ENCODE results near the gene ZNF638. TPM values are rescaled to one million over a fixed set of nuclear protein-coding genes. Genes with fewer than 3 reads are reported as not detected.

Gene ZNF638
- polyA plus RNA-seq, 2 donors = 42.4 to 102 TPM

DNA sequence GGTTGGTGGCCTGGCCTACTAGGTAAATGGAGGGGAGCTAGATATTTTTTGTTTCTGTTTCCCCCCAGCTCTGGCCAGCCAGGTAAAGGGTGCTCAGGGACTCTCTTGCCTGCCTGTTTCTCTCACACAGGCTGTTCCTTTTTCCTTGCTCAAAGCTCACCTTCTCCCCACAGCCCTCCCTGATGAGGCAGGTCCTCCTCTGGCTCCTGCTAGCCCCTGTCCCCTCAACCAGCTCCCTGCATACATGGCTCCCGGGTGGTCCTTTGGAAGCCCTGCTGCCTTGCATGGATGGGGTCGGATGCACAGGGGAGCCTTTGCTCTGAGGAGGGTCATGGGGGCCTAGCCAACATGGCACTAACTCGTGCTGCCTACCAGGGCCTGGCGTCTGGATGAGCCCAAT, 149.5 kb downstream of the ZNF638 start:
- Histone ChIP-seq H3K9me3 (ENCODE audit: control insufficient read depth in 2 of 2, insufficient read depth in 1 of 2, low read depth in 1 of 2, low read length in 1 of 2) (no peaks in the 10 kb centered on the region), H3K4me3 (ENCODE audit: low read depth in 1 of 2, low read length in 2 of 2) (no peak overlapping the region)
- WGBS, 2 donors = 85 to 89% methylated on average over 4 of the region's 4 CpGs

DNA sequence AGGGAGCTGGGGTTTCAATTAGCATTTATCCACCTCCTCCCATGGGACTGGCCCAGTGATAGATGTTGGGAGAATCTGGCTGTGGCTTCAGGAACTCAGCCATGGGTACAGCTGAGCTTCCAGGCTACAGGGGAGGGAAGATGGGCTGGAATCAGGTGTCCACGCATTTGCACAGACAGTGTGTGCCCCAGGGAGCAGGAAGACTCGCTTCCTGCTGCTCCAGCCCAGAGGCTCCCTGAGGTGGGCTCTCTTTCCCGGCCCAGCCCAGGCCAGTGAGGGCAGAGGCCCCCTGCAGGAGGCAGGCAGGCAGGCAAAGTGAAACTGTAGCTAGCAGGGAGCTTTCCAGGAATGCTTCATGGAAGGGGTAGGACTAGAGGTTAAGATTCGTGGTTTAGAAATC, 150.5 kb downstream of the ZNF638 start:
- no peaks in the 10 kb centered on the region for H3K9me3 ChIP-seq (ENCODE audit: control insufficient read depth in 2 of 2, insufficient read depth in 1 of 2, low read depth in 1 of 2, low read length in 1 of 2)
- no peaks in the 10 kb centered on the region for H3K36me3 ChIP-seq (ENCODE audit: control insufficient read depth in 2 of 2, insufficient read depth in 2 of 2, low read length in 1 of 2)
- H3K4me3 ChIP-seq (ENCODE audit: low read depth in 1 of 2, low read length in 2 of 2) = no peak overlapping the region
- WGBS, 2 donors = 64 to 71% methylated on average over 4 of the region's 4 CpGs
- no peaks in the 10 kb centered on the region for H3K4me1 ChIP-seq (ENCODE audit: control insufficient read depth in 2 of 2, insufficient read depth in 2 of 2, low read length in 1 of 2)
- no peak overlapping the region for H3K27ac ChIP-seq (ENCODE audit: low read depth in 2 of 2, low read length in 1 of 2)
- no peaks in the 10 kb centered on the region for H3K27me3 ChIP-seq (ENCODE audit: control insufficient read depth in 1 of 2, insufficient read depth in 2 of 2, low read length in 2 of 2)

More for the DNA sequence above, 149.5 kb downstream of the ZNF638 start:
- Histone ChIP-seq H3K27me3 (ENCODE audit: control insufficient read depth in 1 of 2, insufficient read depth in 2 of 2, low read length in 2 of 2) (no peaks in the 10 kb centered on the region), H3K36me3 (ENCODE audit: control insufficient read depth in 2 of 2, insufficient read depth in 2 of 2, low read length in 1 of 2) (no peaks in the 10 kb centered on the region), H3K4me1 (ENCODE audit: control insufficient read depth in 2 of 2, insufficient read depth in 2 of 2, low read length in 1 of 2) (no peaks in the 10 kb centered on the region), H3K27ac (ENCODE audit: low read depth in 2 of 2, low read length in 1 of 2) (no peak overlapping the region)

DNA sequence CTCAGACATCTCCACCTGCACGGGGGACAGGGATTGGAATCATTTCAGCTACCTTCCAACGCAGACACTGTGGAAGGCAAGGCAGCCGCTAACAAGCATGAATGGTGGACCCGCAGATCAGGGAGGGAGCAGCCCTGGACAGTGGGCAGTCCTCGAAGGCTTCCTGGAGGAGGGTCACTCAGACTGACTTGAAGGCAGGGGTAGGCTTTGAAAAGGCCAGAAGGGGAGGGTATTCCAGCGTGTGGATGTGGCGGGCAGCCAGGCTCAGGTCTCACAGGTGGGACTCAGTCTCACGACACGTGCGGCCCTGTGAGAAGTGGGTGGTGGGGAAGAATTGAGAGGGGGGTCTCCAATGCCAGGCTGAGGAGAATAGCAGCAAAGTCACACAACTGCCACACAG, 151.7 kb downstream of the ZNF638 start:
- WGBS, 2 donors = 81 to 88% methylated on average over 10 of the region's 10 CpGs

DNA sequence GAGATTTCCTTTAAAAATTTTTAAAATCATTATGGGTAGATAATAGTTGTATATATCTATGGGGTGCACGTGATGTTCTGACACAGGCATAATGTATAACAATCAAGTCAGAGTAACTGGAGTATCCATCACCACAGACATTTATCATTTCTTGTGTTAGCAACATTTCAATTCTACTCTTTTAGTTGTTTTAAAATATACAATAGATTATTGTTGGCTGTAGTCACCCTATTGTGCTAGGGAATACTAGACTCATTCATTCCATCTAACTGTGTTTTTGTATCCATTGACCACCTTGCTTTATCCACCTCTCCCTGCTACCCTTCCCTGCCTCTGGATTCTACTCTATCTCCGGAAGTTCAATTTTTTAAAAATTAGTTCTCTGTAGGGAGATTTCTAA, 152.8 kb downstream of the ZNF638 start:
- WGBS, 2 donors = 84 to 88% methylated on average over 2 of the region's 2 CpGs
- no peaks in the 10 kb centered on the region for H3K36me3 ChIP-seq (ENCODE audit: control insufficient read depth in 2 of 2, insufficient read depth in 2 of 2, low read length in 1 of 2)

More for the DNA sequence above, 151.7 kb downstream of the ZNF638 start:
- no peaks in the 10 kb centered on the region for H3K4me1 ChIP-seq (ENCODE audit: control insufficient read depth in 2 of 2, insufficient read depth in 2 of 2, low read length in 1 of 2)
- H3K4me3 ChIP-seq (ENCODE audit: low read depth in 1 of 2, low read length in 2 of 2) = no peak overlapping the region
- no peak overlapping the region for H3K27ac ChIP-seq (ENCODE audit: low read depth in 2 of 2, low read length in 1 of 2)
- H3K27me3 ChIP-seq (ENCODE audit: control insufficient read depth in 1 of 2, insufficient read depth in 2 of 2, low read length in 2 of 2) = no peaks in the 10 kb centered on the region
- no peaks in the 10 kb centered on the region for H3K36me3 ChIP-seq (ENCODE audit: control insufficient read depth in 2 of 2, insufficient read depth in 2 of 2, low read length in 1 of 2)
- no peaks in the 10 kb centered on the region for H3K9me3 ChIP-seq (ENCODE audit: control insufficient read depth in 2 of 2, insufficient read depth in 1 of 2, low read depth in 1 of 2, low read length in 1 of 2)

More for the DNA sequence above, 152.8 kb downstream of the ZNF638 start:
- H3K27me3 ChIP-seq (ENCODE audit: control insufficient read depth in 1 of 2, insufficient read depth in 2 of 2, low read length in 2 of 2) = no peaks in the 10 kb centered on the region
- no peaks in the 10 kb centered on the region for H3K4me1 ChIP-seq (ENCODE audit: control insufficient read depth in 2 of 2, insufficient read depth in 2 of 2, low read length in 1 of 2)
- H3K4me3 ChIP-seq (ENCODE audit: low read depth in 1 of 2, low read length in 2 of 2) = no peak overlapping the region
- no peak overlapping the region for H3K27ac ChIP-seq (ENCODE audit: low read depth in 2 of 2, low read length in 1 of 2)
- H3K9me3 ChIP-seq (ENCODE audit: control insufficient read depth in 2 of 2, insufficient read depth in 1 of 2, low read depth in 1 of 2, low read length in 1 of 2) = no peaks in the 10 kb centered on the region

Other genes starting within 250 kb of the ZNF638 start
- 10 to 100 TPM; 37.0 to 41.2 TPM for gene MCEE, start 201.6 kb upstream of the ZNF638 start, polyA plus RNA-seq
- 10 to 100 TPM; 29.3 to 40.5 TPM for gene MPHOSPH10, start 201.1 kb upstream of the ZNF638 start, polyA plus RNA-seq
- 1 to 10 TPM; 4.7 to 5.0 TPM for gene PAIP2B, start 104.7 kb upstream of the ZNF638 start, polyA plus RNA-seq
- 1 to 10 TPM; 1.8 to 2.6 TPM for gene DYSF, start 121.8 kb downstream of the ZNF638 start, polyA plus RNA-seq

Data from esophagus (tissue), 2 donors.